ENCODE results near the gene NRCAM.

GRCh38 chr7:108408296-108408991, 47.8 kb downstream of the NRCAM start:
- TF ChIP-seq, protein P1, sequence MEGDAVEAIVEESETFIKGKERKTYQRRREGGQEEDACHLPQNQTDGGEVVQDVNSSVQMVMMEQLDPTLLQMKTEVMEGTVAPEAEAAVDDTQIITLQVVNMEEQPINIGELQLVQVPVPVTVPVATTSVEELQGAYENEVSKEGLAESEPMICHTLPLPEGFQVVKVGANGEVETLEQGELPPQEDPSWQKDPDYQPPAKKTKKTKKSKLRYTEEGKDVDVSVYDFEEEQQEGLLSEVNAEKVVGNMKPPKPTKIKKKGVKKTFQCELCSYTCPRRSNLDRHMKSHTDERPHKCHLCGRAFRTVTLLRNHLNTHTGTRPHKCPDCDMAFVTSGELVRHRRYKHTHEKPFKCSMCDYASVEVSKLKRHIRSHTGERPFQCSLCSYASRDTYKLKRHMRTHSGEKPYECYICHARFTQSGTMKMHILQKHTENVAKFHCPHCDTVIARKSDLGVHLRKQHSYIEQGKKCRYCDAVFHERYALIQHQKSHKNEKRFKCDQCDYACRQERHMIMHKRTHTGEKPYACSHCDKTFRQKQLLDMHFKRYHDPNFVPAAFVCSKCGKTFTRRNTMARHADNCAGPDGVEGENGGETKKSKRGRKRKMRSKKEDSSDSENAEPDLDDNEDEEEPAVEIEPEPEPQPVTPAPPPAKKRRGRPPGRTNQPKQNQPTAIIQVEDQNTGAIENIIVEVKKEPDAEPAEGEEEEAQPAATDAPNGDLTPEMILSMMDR (IDR thresholded peaks at IDR 0.05; ENCODE audit: low read length), result no peak
- TF ChIP-seq EZH2 (optimal IDR thresholded peaks at IDR 0.05; ENCODE audit: low read depth, low read length) (no peak), EZH2phosphoT487 (IDR thresholded peaks at IDR 0.05; ENCODE audit: low read length) (no peak)

Data from MM.1S (cell line).